ENCODE results near the gene ERI2.

Gene ERI2

GRCh38 chr16:20803192-20803560 lies 3.1 kb downstream of the ERI2 start:
- no peak for TF ChIP-seq Cebpa-rat (IDR thresholded peaks at IDR 0.05)

GRCh38 chr16:20801278-20801677 lies 5.0 kb downstream of the ERI2 start:
- Histone ChIP-seq H3K9me3 (peaks cover 7% of the 10 kb centered on the region), H3K4me1 (peaks cover 2% of the 10 kb centered on the region; the same call in 1 of the 2 replicates), H3K4me2 (no peak overlapping the region), H3K36me3 (no peaks in the 10 kb centered on the region), H3K27ac (no peak overlapping the region), H4K20me1 (no peaks in the 10 kb centered on the region), H3K9ac (no peak overlapping the region), H3K4me3 (no peak overlapping the region), H3K27me3 (peaks cover 7% of the 10 kb centered on the region)
- no peak for TF ChIP-seq Cebpa-rat (IDR thresholded peaks at IDR 0.05)

More at GRCh38 chr16:20803192-20803560, 3.1 kb downstream of the ERI2 start:
- Histone ChIP-seq H3K27me3 (peaks cover 25% of the 10 kb centered on the region), H3K4me2 (no peak overlapping the region), H3K9ac (no peak overlapping the region), H3K36me3 (no peaks in the 10 kb centered on the region), H4K20me1 (no peaks in the 10 kb centered on the region), H3K9me3 (peaks cover 18% of the 10 kb centered on the region), H3K4me3 (no peak overlapping the region), H3K27ac (no peak overlapping the region), H3K4me1 (peaks cover 7% of the 10 kb centered on the region; the same call in 1 of the 2 replicates)

GRCh38 chr16:20799599-20799998 lies 6.7 kb downstream of the ERI2 start:
- Histone ChIP-seq H3K9ac (no peak overlapping the region), H4K20me1 (no peaks in the 10 kb centered on the region), H3K9me3 (no peaks in the 10 kb centered on the region), H3K36me3 (no peaks in the 10 kb centered on the region), H3K4me3 (no peak overlapping the region), H3K27ac (no peak overlapping the region), H3K27me3 (no peaks in the 10 kb centered on the region), H3K4me2 (no peak overlapping the region), H3K4me1 (no peaks in the 10 kb centered on the region)
- TF ChIP-seq Cebpa-rat (IDR thresholded peaks at IDR 0.05), result no peak

GRCh38 chr16:20798364-20798763 lies 7.9 kb downstream of the ERI2 start:
- Histone ChIP-seq H3K4me1 (no peaks in the 10 kb centered on the region), H4K20me1 (no peaks in the 10 kb centered on the region), H3K9ac (no peak overlapping the region), H3K9me3 (no peaks in the 10 kb centered on the region), H3K36me3 (no peaks in the 10 kb centered on the region), H3K27me3 (no peaks in the 10 kb centered on the region), H3K4me2 (no peak overlapping the region), H3K27ac (no peak overlapping the region), H3K4me3 (no peak overlapping the region)
- no peak for TF ChIP-seq Cebpa-rat (IDR thresholded peaks at IDR 0.05)

GRCh38 chr16:20791923-20792612 lies 14.2 kb downstream of the ERI2 start:
- Histone ChIP-seq H4K20me1 (no peaks in the 10 kb centered on the region), H3K4me3 (no peak overlapping the region)

GRCh38 chr16:20789130-20789529 lies 17.1 kb downstream of the ERI2 start:
- Histone ChIP-seq H3K9me3 (no peaks in the 10 kb centered on the region), H3K4me1 (no peaks in the 10 kb centered on the region), H3K27me3 (no peaks in the 10 kb centered on the region), H4K20me1 (no peaks in the 10 kb centered on the region), H3K9ac (no peak overlapping the region), H3K4me3 (no peak overlapping the region), H3K27ac (no peak overlapping the region), H3K36me3 (no peaks in the 10 kb centered on the region), H3K4me2 (no peak overlapping the region)
- no peak for TF ChIP-seq Cebpa-rat (IDR thresholded peaks at IDR 0.05)

More at GRCh38 chr16:20791923-20792612, 14.2 kb downstream of the ERI2 start:
- Histone ChIP-seq H3K27me3 (no peaks in the 10 kb centered on the region), H3K4me2 (no peak overlapping the region), H3K27ac (no peak overlapping the region), H3K36me3 (no peaks in the 10 kb centered on the region), H3K4me1 (no peaks in the 10 kb centered on the region), H3K9me3 (no peaks in the 10 kb centered on the region), H3K9ac (no peak overlapping the region)
- no peak for TF ChIP-seq Cebpa-rat (IDR thresholded peaks at IDR 0.05)

GRCh38 chr16:20784204-20784603 lies 22.1 kb downstream of the ERI2 start:
- no peak overlapping the region for H3K4me2 ChIP-seq
- no peak for TF ChIP-seq Cebpa-rat (IDR thresholded peaks at IDR 0.05)
- H3K27ac ChIP-seq, result no peak overlapping the region
- no peaks in the 10 kb centered on the region for H3K27me3 ChIP-seq
- no peaks in the 10 kb centered on the region for H4K20me1 ChIP-seq
- H3K4me3 ChIP-seq, result no peak overlapping the region
- H3K4me1 ChIP-seq, result no peaks in the 10 kb centered on the region
- no peak overlapping the region for H3K9ac ChIP-seq
- no peaks in the 10 kb centered on the region for H3K36me3 ChIP-seq
- no peaks in the 10 kb centered on the region for H3K9me3 ChIP-seq

GRCh38 chr16:20782470-20782869 lies 23.8 kb downstream of the ERI2 start:
- no peaks in the 10 kb centered on the region for H4K20me1 ChIP-seq
- H3K4me3 ChIP-seq, result no peak overlapping the region
- H3K9me3 ChIP-seq, result no peaks in the 10 kb centered on the region
- H3K4me2 ChIP-seq, result no peak overlapping the region
- TF ChIP-seq Cebpa-rat (IDR thresholded peaks at IDR 0.05), result no peak
- H3K4me1 ChIP-seq, result no peaks in the 10 kb centered on the region
- no peak overlapping the region for H3K27ac ChIP-seq
- H3K36me3 ChIP-seq, result no peaks in the 10 kb centered on the region
- H3K27me3 ChIP-seq, result no peaks in the 10 kb centered on the region
- H3K9ac ChIP-seq, result no peak overlapping the region

- no peaks in the 10 kb centered on the region for H3K36me3 ChIP-seq
- no peak overlapping the region for H3K4me2 ChIP-seq
These were observed 24.6 kb downstream of the ERI2 start for GRCh38 chr16:20781697-20782096.

GRCh38 chr16:20774703-20775362 lies 31.4 kb downstream of the ERI2 start:
- Histone ChIP-seq H3K4me2 (no peak overlapping the region), H3K4me1 (no peaks in the 10 kb centered on the region), H3K9ac (no peak overlapping the region), H3K9me3 (no peaks in the 10 kb centered on the region), H3K27ac (no peak overlapping the region), H3K36me3 (no peaks in the 10 kb centered on the region), H3K4me3 (no peak overlapping the region), H3K27me3 (no peaks in the 10 kb centered on the region), H4K20me1 (no peaks in the 10 kb centered on the region)
- no peak for TF ChIP-seq Cebpa-rat (IDR thresholded peaks at IDR 0.05)

More at GRCh38 chr16:20781697-20782096, 24.6 kb downstream of the ERI2 start:
- TF ChIP-seq Cebpa-rat (IDR thresholded peaks at IDR 0.05), result no peak
- Histone ChIP-seq H3K9me3 (no peaks in the 10 kb centered on the region), H3K27ac (no peak overlapping the region), H3K4me3 (no peak overlapping the region), H3K4me1 (no peaks in the 10 kb centered on the region), H3K9ac (no peak overlapping the region), H4K20me1 (no peaks in the 10 kb centered on the region), H3K27me3 (no peaks in the 10 kb centered on the region)
